LHCN-M2 (cell line): ENCODE measurements around the gene BDH1. TPM values are rescaled to one million over a fixed set of nuclear protein-coding genes. Genes with fewer than 3 reads are reported as not detected.
"Not testable (repeated sequence)": the region's sequence is repeated elsewhere in the genome, so short reads cannot be mapped to it uniquely, and the experiment has no call there.

Source experiments
- DNase-seq: peaks from one replicate; pipeline ENCODE4 v3.0.0-alpha.2; 2012; ENCODE audit warnings: low read depth
- total RNA-seq: library from RNA; depleted of rRNA; stranded (reverse); fragments of >200 nt; gene quantifications from 2 replicates; pipeline ENCODE4 v1.2.3, GENCODE V29; 2014

The BDH1 gene
- total RNA-seq, 1 experiment from 2014 or later = 0.29 TPM

GRCh38 chr3:197578376-197578775 is 22.6 kb upstream of the BDH1 start:
- DNase-seq = no peak

- DNase-seq = no peak
Observed at GRCh38 chr3:197577366-197578074, 21.8 kb upstream of the BDH1 start.

- no peak for DNase-seq
Observed at GRCh38 chr3:197576838-197577237, 21.1 kb upstream of the BDH1 start.

GRCh38 chr3:197575362-197575761 is 19.6 kb upstream of the BDH1 start:
- no peak for DNase-seq

GRCh38 chr3:197574396-197574991 is 18.7 kb upstream of the BDH1 start:
- DNase-seq = not testable (repeated sequence)

GRCh38 chr3:197573048-197573767 is 17.4 kb upstream of the BDH1 start:
- DNase-seq = no peak

GRCh38 chr3:197571880-197572172 is 16.1 kb upstream of the BDH1 start:
- not testable (repeated sequence) for DNase-seq

- DNase-seq = not testable (repeated sequence)
Observed at GRCh38 chr3:197571074-197571879, 15.5 kb upstream of the BDH1 start.

GRCh38 chr3:197569433-197569832 is 13.7 kb upstream of the BDH1 start:
- DNase-seq = not testable (repeated sequence)

- DNase-seq = no peak
Observed at GRCh38 chr3:197567904-197568681, 12.3 kb upstream of the BDH1 start.

- DNase-seq = not testable (repeated sequence)
Observed at GRCh38 chr3:197566155-197566554, 10.4 kb upstream of the BDH1 start.

- DNase-seq = peak; percentile 26
Observed at GRCh38 chr3:197564097-197564843, 8.5 kb upstream of the BDH1 start.

GRCh38 chr3:197562398-197563251 is 6.9 kb upstream of the BDH1 start:
- no peak for DNase-seq

GRCh38 chr3:197561926-197562325 is 6.2 kb upstream of the BDH1 start:
- DNase-seq = no peak

- no peak for DNase-seq
Observed at GRCh38 chr3:197559651-197560050, 3.9 kb upstream of the BDH1 start.

GRCh38 chr3:197554562-197555280 is 1.0 kb downstream of the BDH1 start:
- peak; percentile 96 for DNase-seq

- DNase-seq = no peak
Observed at GRCh38 chr3:197554196-197554561, 1.6 kb downstream of the BDH1 start.

- DNase-seq = no peak
Observed at GRCh38 chr3:197552198-197552597, 3.6 kb downstream of the BDH1 start.

GRCh38 chr3:197550489-197550888 is 5.3 kb downstream of the BDH1 start:
- no peak for DNase-seq
